Measurements from ENCODE around the gene TADA3.

TADA3 gene

DNA sequence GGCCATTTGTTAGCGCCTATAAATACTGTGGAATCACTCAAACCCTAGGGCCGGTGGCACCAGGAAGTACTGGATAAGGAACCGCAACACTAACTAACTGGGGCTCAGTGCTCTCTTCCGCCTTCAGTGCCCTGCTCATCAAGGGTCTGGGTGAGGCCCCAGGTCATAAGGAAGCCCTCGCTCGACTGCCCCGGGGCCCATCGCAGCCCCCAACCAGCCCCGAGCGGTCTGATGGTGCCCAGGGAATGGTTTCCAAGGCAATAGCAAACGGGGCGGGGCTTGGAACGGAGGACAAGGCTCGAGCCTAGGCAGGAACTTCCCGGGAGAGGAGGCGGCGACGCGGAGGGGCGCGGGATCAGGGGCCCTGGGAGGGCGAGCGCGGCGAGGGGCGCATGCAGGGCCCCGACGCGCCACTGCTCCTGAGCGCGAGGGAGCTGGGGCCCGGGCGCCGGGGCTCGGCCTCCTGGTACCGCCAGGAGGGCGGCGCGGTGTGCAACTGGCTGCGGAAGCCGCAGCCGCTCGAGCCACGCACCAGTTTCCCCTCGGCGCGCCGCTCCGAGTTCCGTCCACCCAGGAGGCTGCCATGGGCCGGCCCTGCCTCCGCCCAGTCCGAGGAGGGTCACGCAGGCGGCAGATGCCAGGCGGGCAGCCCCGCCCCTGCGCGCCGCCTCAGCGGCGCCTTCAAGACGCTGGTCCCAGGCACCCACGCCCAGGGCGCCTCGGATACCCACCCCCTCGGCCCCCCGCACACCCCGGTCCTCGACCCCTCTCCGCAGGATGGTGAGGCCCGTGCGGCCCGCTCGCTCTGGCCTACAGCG lies 17.6 kb upstream of the TADA3 start, which contains the start of gene TTLL3:
Gene TTLL3 (plus strand): TSS at position 648 of the 818 bp plus-strand sequence. CDS start 400 bp downstream, outside the sequence.
- peak; percentile 59 for DNase-seq (ENCODE audit: low spot score)

DNA sequence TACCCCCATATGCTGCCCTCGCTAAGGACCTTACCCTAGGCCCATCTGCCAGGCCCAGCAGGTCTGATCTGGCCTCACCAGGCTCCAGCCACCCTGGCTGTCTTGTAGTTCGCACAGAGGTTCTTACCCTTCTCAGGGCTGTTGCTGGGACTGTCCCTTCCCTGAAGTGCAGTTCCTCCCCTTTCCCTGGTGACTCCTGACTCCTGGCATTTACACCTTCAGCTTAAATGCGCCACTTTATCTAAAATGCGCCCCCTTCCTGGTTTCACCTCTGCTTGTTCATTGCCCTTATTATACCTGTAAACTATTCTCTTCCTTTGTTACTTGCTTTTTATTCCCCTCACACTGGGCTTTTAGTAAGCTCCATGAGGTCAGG lies 17.0 kb upstream of the TADA3 start:
- no peak for DNase-seq (ENCODE audit: low spot score)

- no peak for DNase-seq (ENCODE audit: low spot score)
Measured at GRCh38 chr3:9808345-9809037, 16.2 kb upstream of the TADA3 start.

DNA sequence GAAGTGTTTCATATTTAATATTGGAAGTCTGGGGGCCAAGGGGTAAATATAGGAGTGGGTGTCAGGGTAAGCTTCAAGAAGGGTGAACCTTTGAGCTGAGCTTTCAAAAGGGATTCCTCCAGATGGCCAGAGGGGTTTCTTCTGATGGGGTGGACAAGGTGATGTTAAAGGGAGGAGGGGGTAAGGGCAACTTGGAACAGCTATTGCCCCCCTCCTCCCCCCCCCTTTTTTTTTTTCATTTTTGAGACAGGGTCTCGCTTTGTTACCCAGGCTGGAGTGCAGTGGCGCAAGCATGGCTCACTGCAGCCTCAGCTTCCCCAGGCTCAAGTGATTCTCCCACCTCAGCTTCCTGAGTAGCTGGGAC lies 15.7 kb upstream of the TADA3 start:
- no peak for DNase-seq (ENCODE audit: low spot score)

GRCh38 chr3:9806688-9807589 lies 14.7 kb upstream of the TADA3 start:
- DNase-seq (ENCODE audit: low spot score): no peak

DNA sequence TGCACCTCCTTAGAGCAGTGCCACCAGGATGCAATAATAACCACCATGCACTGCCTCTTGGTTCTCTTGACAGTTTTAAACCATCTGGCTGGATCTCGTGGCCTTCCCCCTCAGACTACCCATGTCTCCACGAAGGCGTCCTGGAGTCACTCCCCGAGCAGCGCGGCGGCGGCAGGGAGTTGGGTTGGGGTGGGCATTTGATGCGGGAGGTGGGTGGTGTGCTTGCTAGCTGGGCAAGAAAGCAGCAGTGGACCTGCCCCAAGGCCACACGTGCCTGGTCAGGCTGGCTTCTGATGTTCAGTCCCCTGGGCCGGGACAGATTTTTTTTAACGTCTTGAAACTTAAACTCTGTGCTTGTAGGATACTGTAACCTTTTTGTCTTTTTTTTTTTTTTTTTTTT lies 13.9 kb upstream of the TADA3 start:
- no peak for DNase-seq (ENCODE audit: low spot score)

GRCh38 chr3:9804996-9805395 lies 12.7 kb upstream of the TADA3 start:
- DNase-seq (ENCODE audit: low spot score): no peak

DNA sequence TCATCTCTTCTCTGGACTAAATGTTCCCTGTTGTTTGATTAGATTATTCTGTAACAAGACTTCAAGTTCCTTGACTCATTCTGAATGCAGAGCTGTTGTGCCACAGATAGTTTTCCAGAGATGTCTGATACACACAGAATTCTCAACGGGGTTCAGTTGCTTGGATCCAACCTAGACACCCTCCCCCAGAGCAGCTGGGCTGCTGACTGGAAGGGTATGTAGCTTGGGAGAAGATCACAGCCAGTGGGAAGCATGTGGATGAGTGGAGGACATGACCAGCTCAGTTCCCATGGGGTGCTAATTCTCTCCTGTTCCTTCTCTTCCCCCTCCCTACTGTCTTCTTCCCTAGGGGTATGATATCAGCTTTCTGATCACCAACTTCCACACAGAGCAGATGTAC lies 11.2 kb upstream of the TADA3 start:
- no peak for DNase-seq (ENCODE audit: low spot score)

DNA sequence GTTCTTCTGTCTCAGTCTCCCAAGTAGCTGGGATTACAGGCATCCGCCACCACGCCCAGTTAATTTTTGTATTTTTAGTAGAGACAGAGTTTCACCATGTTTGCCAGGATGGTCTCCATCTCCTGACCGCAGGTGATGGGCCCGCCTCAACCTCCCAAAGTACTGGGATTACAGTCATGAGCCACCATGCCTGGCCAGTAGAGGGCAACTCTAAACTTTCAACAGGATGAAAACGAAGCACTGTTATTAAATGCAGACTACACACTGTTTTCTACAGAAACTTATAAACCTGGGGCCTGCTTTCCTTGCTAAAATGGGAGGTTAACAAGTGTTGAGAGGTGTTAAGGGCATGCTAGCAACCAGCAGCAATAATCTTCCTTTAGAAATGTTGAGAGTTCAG lies 8.3 kb upstream of the TADA3 start:
- DNase-seq (ENCODE audit: low spot score): no peak

DNA sequence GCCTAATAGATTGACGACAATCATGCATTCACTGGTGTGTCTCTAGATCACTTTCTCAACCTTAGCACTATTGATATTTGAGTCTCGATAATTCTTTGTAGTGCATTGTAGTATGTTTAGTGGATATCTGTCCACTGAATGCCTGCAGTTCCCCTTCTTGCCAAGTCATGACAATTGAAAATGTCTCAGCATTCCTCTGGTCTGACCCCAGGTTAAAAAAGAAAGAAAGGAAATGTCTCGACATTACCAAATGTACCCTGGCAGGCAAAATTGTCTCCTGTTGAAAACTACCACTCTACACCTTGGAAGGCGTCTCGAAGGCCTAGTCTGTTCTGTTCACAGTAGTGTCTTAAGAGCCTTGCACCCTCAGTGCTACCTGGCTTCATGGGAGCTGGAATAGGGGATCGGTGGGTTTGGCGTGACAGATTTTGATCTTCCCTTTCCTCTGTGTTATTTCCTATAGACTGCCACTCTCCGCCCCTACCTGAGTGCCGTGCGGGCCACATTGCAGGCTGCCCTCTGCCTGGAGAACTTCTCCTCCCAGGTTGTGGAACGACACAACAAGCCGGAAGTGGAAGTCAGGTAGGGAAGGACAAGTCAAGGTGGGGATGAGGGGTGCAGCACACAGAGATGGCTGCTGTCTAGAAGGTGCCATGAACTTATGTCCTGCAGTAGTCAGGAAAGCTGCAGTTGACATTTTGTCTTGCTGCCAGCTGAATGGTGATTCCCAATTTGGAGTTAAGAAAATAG lies 5.1 kb upstream of the TADA3 start:
- DNase-seq (ENCODE audit: low spot score): no peak

GRCh38 chr3:9795207-9795606 lies 2.9 kb upstream of the TADA3 start:
- DNase-seq (ENCODE audit: low spot score): peak; percentile 53

DNA sequence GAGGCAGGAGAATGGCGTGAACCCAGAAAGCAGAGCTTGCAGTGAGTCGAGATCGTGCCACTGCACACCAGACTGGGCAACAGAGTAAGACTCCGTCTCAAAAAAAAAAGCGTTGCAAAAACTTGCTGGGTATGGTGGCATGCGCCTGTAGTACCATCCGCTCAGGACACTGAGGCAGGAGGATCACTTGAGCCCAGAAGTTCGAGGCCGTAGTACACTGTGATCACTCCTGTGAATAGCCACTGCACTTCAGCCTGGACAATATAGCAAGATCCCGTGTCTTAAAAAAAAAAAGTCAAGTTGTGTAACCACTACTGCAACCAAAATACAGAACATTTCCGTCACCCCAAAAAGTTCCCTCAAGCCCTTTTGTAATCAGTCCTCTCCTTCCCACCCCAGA lies 2.1 kb upstream of the TADA3 start:
- DNase-seq (ENCODE audit: low spot score): no peak

GRCh38 chr3:9793161-9793781 lies 998 bp upstream of the TADA3 start:
- no peak for DNase-seq (ENCODE audit: low spot score)

GRCh38 chr3:9791790-9792404 lies 376 bp downstream of the TADA3 start:
- no peak for DNase-seq (ENCODE audit: low spot score)

DNA sequence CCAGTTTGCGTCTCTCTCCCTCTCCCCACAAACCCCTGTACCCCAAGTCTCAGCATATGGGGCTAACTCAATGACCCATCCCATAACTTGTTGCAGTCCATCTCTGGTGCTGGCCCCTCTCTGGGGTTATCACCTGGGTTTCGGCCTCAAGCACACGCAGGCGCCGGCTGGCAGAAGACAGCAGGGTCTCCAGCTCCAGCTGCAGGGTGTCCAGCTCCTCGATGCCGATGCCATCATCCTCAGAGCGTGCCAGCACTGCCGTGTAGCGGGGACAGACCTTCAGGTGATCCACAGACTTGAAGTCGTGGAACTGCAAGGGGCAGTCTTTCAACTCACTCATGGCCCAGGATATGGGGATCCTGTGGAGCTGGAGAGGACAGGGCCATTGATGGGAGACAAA lies 1.1 kb downstream of the TADA3 start:
- no peak for DNase-seq (ENCODE audit: low spot score)

- no peak for DNase-seq (ENCODE audit: low spot score)
Measured at GRCh38 chr3:9787714-9788113, 4.6 kb downstream of the TADA3 start.

GRCh38 chr3:9786825-9787669 lies 5.2 kb downstream of the TADA3 start:
- no peak for DNase-seq (ENCODE audit: low spot score)

GRCh38 chr3:9786209-9786739 lies 6.0 kb downstream of the TADA3 start:
- no peak for DNase-seq (ENCODE audit: low spot score)

GRCh38 chr3:9785602-9786001 lies 6.7 kb downstream of the TADA3 start:
- no peak for DNase-seq (ENCODE audit: low spot score)

- no peak for DNase-seq (ENCODE audit: low spot score)
Measured at GRCh38 chr3:9784965-9785364, 7.3 kb downstream of the TADA3 start.

Data from pons (tissue), 1 donor.